GM18520 (cell line): ENCODE data around the gene PER1.

Source experiments
- ATAC-seq: cut with Tn5 transposase; IDR thresholded peaks from one replicate; pipeline ENCODE4 v1.9.1; 2021; ENCODE audit not compliant: unreplicated experiment

PER1 gene

DNA sequence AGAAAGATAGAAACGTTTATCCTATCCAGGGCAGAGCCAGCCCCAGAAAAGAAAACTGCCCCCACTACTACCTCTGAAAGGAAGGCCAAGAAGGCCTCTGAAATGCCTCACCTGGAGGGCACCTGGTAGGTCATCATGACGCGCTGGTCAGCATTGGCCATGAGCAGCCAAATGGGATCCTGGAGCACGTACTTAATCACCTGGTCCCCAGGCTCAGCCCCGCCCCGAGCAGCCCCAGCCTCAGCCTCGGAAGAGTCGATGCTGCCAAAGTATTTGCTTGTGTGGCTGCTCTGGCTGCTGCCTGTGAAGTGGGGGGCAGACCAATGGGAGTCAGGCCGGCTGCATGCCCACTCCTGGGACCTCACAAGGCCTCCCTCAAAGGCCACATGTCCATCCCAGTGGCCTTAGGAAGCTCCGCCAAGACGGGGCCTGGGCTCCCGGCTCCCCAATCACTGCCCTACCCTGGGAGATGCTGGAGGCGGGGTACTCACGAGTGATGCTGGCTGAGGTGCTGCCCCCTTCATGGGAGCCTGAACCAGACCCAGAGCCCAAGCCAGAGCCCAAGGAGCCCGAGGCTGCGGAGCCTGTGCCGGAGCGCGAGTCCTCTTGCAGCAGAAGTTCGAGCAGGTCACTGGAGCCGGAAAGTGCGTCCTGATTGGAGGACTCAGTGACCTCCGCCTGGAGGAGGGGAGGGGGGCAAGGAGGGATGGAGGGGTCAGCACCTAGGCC lies 9.9 kb downstream of the PER1 start:
- ATAC-seq, result no peak

DNA sequence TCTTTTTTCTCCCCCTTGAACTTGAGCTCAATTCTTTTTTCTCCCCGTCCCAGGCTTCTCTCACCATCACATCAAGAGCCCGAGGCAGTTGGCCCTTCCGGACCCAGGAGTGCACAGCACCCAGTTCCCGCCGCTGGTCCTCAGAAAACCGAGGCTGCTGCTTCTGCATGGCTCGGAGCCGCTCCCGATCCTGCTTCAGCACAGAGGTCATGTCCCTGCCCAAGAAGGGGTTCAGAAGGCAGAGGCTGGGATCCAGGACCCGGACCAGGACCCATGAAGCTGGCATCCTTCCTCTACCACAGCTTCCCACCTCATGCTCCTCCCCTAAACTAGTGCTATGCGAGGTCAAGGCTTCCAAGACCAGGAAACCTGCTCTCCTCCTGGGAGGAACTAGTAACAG lies 10.5 kb downstream of the PER1 start:
- no peak for ATAC-seq

DNA sequence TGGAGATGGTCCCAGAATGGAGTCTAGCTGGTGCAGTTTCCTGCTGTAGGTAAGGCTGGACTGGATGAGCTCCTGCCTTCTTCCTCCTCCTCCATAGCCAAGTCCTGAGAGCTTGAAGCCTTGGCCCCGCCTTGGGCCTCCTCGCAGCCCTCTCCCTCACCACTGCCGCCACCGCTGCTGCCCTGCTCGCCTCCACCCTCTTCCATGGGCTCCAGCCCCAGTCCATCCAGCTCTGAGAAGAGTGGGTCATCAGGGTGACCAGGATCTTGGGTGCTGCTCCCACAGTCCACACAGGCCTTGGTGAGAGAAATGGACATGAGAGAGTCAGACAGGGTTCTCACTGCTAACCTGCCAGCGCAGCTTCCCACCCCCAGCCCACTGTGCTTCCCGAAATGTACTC lies 11.2 kb downstream of the PER1 start:
- ATAC-seq, result no peak

DNA sequence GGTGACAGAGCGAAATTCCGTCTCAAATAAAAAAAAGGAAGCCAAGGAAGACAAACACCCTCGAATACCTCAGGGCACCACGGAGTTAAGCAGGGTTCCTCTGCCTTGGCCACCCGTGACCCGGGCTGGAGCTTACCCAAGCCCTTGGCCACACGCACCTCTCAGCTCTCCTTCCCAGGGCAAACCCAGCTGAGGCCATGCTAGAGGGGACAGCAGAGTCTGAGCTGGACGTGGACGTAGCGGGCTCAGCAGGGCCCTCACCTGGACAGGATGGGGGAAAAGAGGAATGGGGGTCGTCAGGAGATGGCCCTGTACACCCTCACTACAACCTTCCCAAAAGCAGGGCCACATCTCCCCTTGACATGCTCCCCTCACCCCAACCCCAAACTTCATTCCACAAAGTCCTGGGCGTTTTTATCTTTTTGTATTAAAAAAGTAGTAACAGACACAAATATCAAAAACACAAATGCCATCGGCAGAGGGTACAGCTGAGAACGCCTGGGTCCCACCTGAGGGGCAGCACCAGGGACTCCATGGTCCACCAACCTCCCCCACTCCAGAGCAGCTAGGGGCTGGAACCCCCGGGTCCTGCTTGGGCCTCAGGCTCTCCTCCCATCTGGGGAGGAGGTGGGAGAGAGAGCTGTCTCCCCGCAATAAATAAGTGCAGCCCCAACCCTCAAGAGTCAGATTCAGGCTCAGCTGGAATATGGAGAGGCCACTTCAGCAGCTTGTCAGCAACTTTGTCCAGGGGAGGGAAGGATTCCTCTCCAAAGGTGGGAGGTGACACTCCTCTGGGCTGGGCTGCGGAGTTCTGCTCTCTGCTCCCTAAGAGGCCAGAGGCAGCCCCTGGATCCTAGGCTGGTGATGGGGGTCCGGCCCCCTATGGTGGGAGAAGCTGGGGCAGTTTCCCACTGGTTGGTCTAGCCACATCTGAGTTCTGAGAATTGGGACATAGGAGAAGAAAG lies 11.9 kb downstream of the PER1 start:
- no peak for ATAC-seq

- peak; percentile 72 for ATAC-seq
Observed at GRCh38 chr17:8138672-8139371, 13.4 kb downstream of the PER1 start.

- no peak for ATAC-seq
Observed at GRCh38 chr17:8138374-8138671, 13.9 kb downstream of the PER1 start.

GRCh38 chr17:8137645-8138373 lies 14.4 kb downstream of the PER1 start:
- no peak for ATAC-seq

- ATAC-seq, result no peak
Observed at GRCh38 chr17:8133941-8134340, 18.3 kb downstream of the PER1 start.

- ATAC-seq, result no peak
Observed at GRCh38 chr17:8133399-8133798, 18.8 kb downstream of the PER1 start.

GRCh38 chr17:8131844-8132441 lies 20.3 kb downstream of the PER1 start:
- no peak for ATAC-seq

DNA sequence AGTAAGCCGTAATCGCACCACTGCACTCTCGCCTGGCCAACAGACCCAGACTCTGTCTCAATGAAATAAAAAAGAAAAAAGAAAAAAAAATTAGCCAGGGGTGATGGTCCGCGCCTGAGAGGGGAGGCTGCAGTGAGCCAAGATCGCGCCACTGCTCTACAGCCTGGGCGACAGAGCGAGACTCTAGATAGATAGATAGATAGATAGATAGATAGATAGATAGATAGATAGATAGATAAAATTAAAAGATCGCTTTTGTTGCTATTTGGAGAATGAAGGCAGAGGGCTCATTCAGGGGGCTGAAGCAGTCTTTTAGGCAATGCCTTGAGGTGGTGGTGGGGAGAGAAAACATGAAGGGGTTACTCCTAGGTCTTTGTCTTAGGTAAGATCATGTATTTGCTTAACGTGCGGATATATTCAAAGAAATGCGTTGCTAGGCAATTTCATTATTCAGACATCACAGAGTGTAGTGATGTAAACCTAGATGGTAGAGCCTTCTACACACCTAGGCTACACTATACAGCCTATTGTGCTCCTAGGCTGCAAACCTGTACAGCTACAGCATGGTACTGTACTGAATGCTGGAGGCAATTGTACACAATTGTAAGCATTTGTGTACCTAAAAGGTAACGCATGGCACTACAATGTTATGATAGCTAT lies 23.9 kb downstream of the PER1 start:
- ATAC-seq, result no peak

GRCh38 chr17:8126491-8127066 lies 25.6 kb downstream of the PER1 start:
- no peak for ATAC-seq

GRCh38 chr17:8125947-8126490 lies 26.2 kb downstream of the PER1 start:
- ATAC-seq, result no peak

DNA sequence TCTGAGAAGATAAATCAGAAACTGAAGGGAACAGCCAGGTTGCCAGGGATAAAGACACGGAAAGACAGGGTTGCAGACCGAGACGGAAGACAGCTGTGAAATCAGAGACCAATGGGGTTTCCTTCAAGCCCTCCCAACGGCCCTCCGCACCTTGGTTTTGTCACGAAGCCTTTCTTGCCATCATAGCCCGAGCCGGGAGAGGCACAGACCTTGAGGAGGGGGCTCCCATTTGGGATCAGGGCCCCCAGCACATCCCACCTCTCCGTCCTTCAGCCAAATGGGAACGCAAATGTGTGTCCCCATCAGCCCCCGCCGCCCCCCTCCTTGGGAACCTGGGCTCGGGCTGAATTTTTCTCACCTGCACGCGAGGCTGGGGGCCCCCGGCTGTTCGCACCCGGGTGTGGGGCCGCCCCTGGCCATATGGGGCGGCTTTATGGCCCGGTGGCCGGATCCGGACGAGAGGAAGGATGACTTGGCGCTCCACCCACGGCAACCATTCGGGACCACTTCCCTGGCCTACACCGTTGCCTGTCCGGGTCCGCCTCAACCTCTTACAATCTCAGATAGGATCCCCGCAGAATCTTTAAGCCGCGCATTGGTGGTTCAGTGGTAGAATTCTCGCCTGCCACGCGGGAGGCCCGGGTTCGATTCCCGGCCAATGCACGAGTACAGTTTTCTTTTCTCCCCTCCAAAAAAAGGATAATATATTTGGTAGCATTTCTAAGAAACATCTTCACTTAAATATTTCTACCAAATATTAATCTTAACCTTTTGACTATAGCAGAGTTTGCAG lies 26.9 kb downstream of the PER1 start:
- ATAC-seq, result no peak

- no peak for ATAC-seq
Observed at GRCh38 chr17:8124350-8125153, 27.7 kb downstream of the PER1 start.

DNA sequence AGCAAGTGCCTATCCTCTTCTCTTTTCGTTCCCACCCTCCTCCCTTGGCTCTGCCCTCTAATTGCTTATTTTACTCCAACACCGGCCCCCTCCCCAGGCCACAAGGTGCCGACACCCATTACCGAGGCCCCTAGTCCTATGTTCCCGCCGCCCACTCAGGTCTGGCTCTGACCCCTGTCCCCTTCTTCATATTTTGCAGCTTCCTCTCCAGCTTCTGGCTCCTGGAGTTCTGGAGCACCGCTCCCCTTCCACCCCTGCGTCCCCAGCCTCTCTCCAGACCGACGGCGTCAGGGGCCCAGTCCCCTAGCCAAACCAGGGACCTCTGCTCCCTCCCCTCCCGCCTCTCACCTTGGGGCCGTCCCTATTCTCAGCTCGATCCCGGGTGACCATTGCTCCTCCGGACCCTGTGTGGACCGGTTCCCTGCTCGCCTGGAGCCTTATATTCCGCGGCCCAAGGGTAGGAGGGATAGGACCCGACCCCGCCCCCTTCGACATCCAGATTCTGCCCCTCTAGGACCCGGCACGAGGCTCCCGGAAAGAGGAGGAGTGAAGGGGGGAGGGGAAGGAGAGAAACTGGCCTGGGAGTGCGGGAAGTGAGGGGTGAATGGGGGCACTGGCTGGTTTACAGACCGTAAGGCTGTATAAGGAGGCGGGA lies 28.4 kb downstream of the PER1 start, which contains the start of gene HES7:
TSS of gene HES7 (minus strand) at position 412 of the 655 bp plus-strand sequence. CDS start at position 390, 22 bp downstream.
- ATAC-seq, result no peak
